ENCODE measurements around the gene ZNF682.

DNA sequence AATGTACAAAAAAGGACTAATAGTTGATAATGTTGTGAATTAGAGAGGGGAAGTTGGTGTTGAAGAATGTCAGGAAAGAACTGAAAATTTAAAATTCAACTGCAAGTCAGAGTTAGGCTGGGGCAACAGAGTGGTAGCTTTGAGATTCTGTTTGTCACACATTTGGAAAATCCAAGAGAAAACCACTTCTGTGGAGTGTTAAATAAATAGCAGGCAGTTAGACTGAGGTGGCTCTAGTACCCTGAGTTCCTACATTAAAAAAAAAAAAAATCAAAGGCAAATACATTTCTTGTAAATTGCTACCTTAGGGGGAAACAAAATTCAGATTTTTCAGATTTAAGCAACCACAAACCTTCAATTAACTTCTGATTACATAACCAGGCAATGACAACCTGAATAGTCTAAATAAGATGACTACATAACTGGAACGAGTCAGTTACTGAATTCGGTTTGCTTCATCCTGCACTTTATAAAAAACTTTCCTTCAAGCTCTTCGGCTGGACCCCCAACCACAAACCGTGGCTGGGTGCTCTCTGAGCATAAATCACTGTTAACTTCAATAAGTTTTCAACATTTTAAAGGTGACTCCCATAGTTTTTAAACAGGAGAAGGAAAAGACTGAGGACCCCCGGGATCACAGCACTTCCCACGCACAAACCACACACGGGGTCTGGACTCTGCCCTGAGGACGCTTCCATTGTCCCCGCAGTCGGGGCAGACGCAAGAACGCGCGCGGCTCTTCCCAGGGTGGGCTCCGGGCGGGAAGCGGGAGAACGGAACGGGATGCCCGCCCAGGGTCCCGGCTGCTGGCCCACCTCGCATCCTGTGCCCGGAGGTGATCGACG, 725 bp downstream of the ZNF682 start:
- TF ChIP-seq, protein P1, sequence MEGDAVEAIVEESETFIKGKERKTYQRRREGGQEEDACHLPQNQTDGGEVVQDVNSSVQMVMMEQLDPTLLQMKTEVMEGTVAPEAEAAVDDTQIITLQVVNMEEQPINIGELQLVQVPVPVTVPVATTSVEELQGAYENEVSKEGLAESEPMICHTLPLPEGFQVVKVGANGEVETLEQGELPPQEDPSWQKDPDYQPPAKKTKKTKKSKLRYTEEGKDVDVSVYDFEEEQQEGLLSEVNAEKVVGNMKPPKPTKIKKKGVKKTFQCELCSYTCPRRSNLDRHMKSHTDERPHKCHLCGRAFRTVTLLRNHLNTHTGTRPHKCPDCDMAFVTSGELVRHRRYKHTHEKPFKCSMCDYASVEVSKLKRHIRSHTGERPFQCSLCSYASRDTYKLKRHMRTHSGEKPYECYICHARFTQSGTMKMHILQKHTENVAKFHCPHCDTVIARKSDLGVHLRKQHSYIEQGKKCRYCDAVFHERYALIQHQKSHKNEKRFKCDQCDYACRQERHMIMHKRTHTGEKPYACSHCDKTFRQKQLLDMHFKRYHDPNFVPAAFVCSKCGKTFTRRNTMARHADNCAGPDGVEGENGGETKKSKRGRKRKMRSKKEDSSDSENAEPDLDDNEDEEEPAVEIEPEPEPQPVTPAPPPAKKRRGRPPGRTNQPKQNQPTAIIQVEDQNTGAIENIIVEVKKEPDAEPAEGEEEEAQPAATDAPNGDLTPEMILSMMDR (conservative IDR thresholded peaks at IDR 0.05; ENCODE audit: low read length) = no peak
- no peak for TF ChIP-seq EZH2phosphoT487 (IDR thresholded peaks at IDR 0.05; ENCODE audit: borderline replicate concordance, low read depth, low read length)
